Activated CD4-positive, alpha-beta memory T cell treated with anti-CD3 and anti-CD28 coated beads for 36 hours (primary cell): ENCODE measurements around the gene AHR. TPM values are rescaled to one million over a fixed set of nuclear protein-coding genes. Genes with fewer than 3 reads are reported as not detected.

Source experiments
- CTCF ChIA-PET: fragments of 350-600 bp; sonication (Branson Sonifier 250); formaldehyde crosslinking; loops from one replicate; lab custom pipeline; 2021; ENCODE audit warnings: antibody characterized with exemption, inconsistent platforms; lab: Charles Lee
- POLR2A ChIA-PET: fragments of 350-600 bp; sonication (Branson Sonifier 250); formaldehyde crosslinking; loops from one replicate; lab custom pipeline; 2021; ENCODE audit warnings: antibody characterized with exemption; lab: Charles Lee
- DNase-seq: peaks from one replicate; pipeline ENCODE4 v3.0.0-alpha.2; 2020
- H3K27ac Mint-ChIP-seq: one replicate; pipeline ENCODE4 v1.8.0; 2021; ENCODE audit warnings: mixed read lengths
- H3K27me3 Mint-ChIP-seq: one replicate; pipeline ENCODE4 v1.8.0; 2021; ENCODE audit warnings: mixed read lengths
- H3K36me3 Mint-ChIP-seq: one replicate; pipeline ENCODE4 v1.8.0; 2021; ENCODE audit warnings: mixed read lengths
- H3K4me1 Mint-ChIP-seq: one replicate; pipeline ENCODE4 v1.8.0; 2021; ENCODE audit warnings: low read depth, mixed read lengths
- H3K4me3 Mint-ChIP-seq: one replicate; pipeline ENCODE4 v1.8.0; 2021; ENCODE audit warnings: mild to moderate bottlenecking, mixed read lengths
- H3K9me3 Mint-ChIP-seq: one replicate; pipeline ENCODE4 v1.8.0; 2021; ENCODE audit warnings: mixed read lengths
- intact Hi-C: fragments of 100-400 bp; cut with micrococcal nuclease; formaldehyde crosslinking; loops from one replicate; pipeline ENCODE4 v1.15.1; 2023
- total RNA-seq, 2 experiments: library from RNA; stranded (reverse); gene quantifications; one replicate each; pipeline ENCODE4 v1.2.3, GENCODE V29; 2021

The AHR gene
- total RNA-seq, 2 experiments from 2014 or later, result 40.9 to 43.3 TPM

- intact Hi-C loops, result loop anchor here (5.0 kb wide), 1 partner anchor 212 kb away; no protein-coding TSS in a partner anchor
- peaks cover 44% of the 10 kb centered on the region for H3K4me1 Mint-ChIP-seq
- peaks cover 19% of the 10 kb centered on the region for H3K36me3 Mint-ChIP-seq
- DNase-seq, result no peak
- POLR2A ChIA-PET, result no interaction called here
- H3K27ac Mint-ChIP-seq, result no peak overlapping the region
- CTCF ChIA-PET, result interaction anchor here (1.3 kb wide), 1 partner anchor 12 kb away, joined by 3 read pairs; no protein-coding TSS in a partner anchor
- no peak overlapping the region for H3K4me3 Mint-ChIP-seq
- no peaks in the 10 kb centered on the region for H3K27me3 Mint-ChIP-seq
- H3K9me3 Mint-ChIP-seq, result no peaks in the 10 kb centered on the region
These were observed 21.6 kb downstream of the AHR start for GRCh38 chr7:17320102-17320497.

GRCh38 chr7:17320657-17321056, 22.2 kb downstream of the AHR start:
- H3K4me3 Mint-ChIP-seq, result no peak overlapping the region
- POLR2A ChIA-PET, result no interaction called here
- H3K36me3 Mint-ChIP-seq, result peaks cover 25% of the 10 kb centered on the region
- no peak for DNase-seq
- intact Hi-C loops, result loop anchor here (5.0 kb wide), 1 partner anchor 212 kb away; no protein-coding TSS in a partner anchor
- H3K27me3 Mint-ChIP-seq, result no peaks in the 10 kb centered on the region
- CTCF ChIA-PET, result no interaction called here
- peaks cover 42% of the 10 kb centered on the region for H3K4me1 Mint-ChIP-seq
- no peak overlapping the region for H3K27ac Mint-ChIP-seq
- no peaks in the 10 kb centered on the region for H3K9me3 Mint-ChIP-seq

- intact Hi-C loops, result no loop called here
- no peak for DNase-seq
- H3K27me3 Mint-ChIP-seq, result no peaks in the 10 kb centered on the region
- H3K4me1 Mint-ChIP-seq, result peaks cover 16% of the 10 kb centered on the region
- CTCF ChIA-PET, result no interaction called here
- peaks cover 31% of the 10 kb centered on the region for H3K36me3 Mint-ChIP-seq
- H3K9me3 Mint-ChIP-seq, result no peaks in the 10 kb centered on the region
- H3K27ac Mint-ChIP-seq, result no peak overlapping the region
- no peak overlapping the region for H3K4me3 Mint-ChIP-seq
- POLR2A ChIA-PET, result no interaction called here
These were observed 26.9 kb downstream of the AHR start for GRCh38 chr7:17325364-17325763.

- ChIA-PET POLR2A (no interaction called here), CTCF (no interaction called here)
- no peaks in the 10 kb centered on the region for H3K9me3 Mint-ChIP-seq
- DNase-seq, result no peak
- intact Hi-C loops, result no loop called here
- H3K4me3 Mint-ChIP-seq, result no peak overlapping the region
- H3K36me3 Mint-ChIP-seq, result peaks cover 38% of the 10 kb centered on the region
- no peak overlapping the region for H3K27ac Mint-ChIP-seq
- no peaks in the 10 kb centered on the region for H3K27me3 Mint-ChIP-seq
- peaks cover 6% of the 10 kb centered on the region for H3K4me1 Mint-ChIP-seq
These were observed 27.9 kb downstream of the AHR start for GRCh38 chr7:17326378-17326777.

GRCh38 chr7:17328641-17329040, 30.2 kb downstream of the AHR start:
- peaks cover 45% of the 10 kb centered on the region for H3K36me3 Mint-ChIP-seq
- no peak overlapping the region for H3K27ac Mint-ChIP-seq
- H3K4me3 Mint-ChIP-seq, result no peak overlapping the region
- no peaks in the 10 kb centered on the region for H3K9me3 Mint-ChIP-seq
- POLR2A ChIA-PET, result no interaction called here
- H3K27me3 Mint-ChIP-seq, result no peaks in the 10 kb centered on the region
- H3K4me1 Mint-ChIP-seq, result peaks cover 4% of the 10 kb centered on the region
- CTCF ChIA-PET, result no interaction called here
- intact Hi-C loops, result no loop called here
- no peak for DNase-seq

- Mint-ChIP-seq H3K27me3 (no peaks in the 10 kb centered on the region), H3K9me3 (no peaks in the 10 kb centered on the region), H3K4me1 (peaks cover 4% of the 10 kb centered on the region), H3K27ac (no peak overlapping the region), H3K36me3 (peaks cover 48% of the 10 kb centered on the region), H3K4me3 (no peak overlapping the region)
- no peak for DNase-seq
- intact Hi-C loops, result no loop called here
- ChIA-PET CTCF (interaction anchor here (1.0 kb wide), 1 partner anchor 28 kb away, joined by 3 read pairs; no protein-coding TSS in a partner anchor), POLR2A (no interaction called here)
These were observed 31.0 kb downstream of the AHR start for GRCh38 chr7:17329440-17329839.

- ChIA-PET POLR2A (no interaction called here), CTCF (interaction anchor here (1.6 kb wide), 1 partner anchor 29 kb away, joined by 4 read pairs; no protein-coding TSS in a partner anchor)
- H3K4me1 Mint-ChIP-seq, result peaks cover 2% of the 10 kb centered on the region
- peaks cover 51% of the 10 kb centered on the region for H3K36me3 Mint-ChIP-seq
- DNase-seq, result no peak
- no peaks in the 10 kb centered on the region for H3K27me3 Mint-ChIP-seq
- intact Hi-C loops, result no loop called here
- no peak overlapping the region for H3K4me3 Mint-ChIP-seq
- no peaks in the 10 kb centered on the region for H3K9me3 Mint-ChIP-seq
- H3K27ac Mint-ChIP-seq, result no peak overlapping the region
These were observed 33.5 kb downstream of the AHR start for GRCh38 chr7:17331891-17332501.

- H3K9me3 Mint-ChIP-seq, result no peaks in the 10 kb centered on the region
- no peak overlapping the region for H3K4me3 Mint-ChIP-seq
- H3K27ac Mint-ChIP-seq, result no peak overlapping the region
- intact Hi-C loops, result no loop called here
- H3K27me3 Mint-ChIP-seq, result no peaks in the 10 kb centered on the region
- peaks cover under 1% of the 10 kb centered on the region for H3K4me1 Mint-ChIP-seq
- CTCF ChIA-PET, result interaction anchor here (1.2 kb wide), 1 partner anchor 26 kb away, joined by 3 read pairs; no protein-coding TSS in a partner anchor
- DNase-seq, result no peak
- H3K36me3 Mint-ChIP-seq, result peaks cover 51% of the 10 kb centered on the region
- POLR2A ChIA-PET, result no interaction called here
These were observed 34.8 kb downstream of the AHR start for GRCh38 chr7:17333221-17333620.

GRCh38 chr7:17336168-17336567, 37.7 kb downstream of the AHR start:
- Mint-ChIP-seq H3K27me3 (no peaks in the 10 kb centered on the region), H3K36me3 (peaks cover 50% of the 10 kb centered on the region), H3K4me3 (no peak overlapping the region), H3K27ac (no peak overlapping the region), H3K9me3 (no peaks in the 10 kb centered on the region), H3K4me1 (peaks cover 11% of the 10 kb centered on the region)
- POLR2A ChIA-PET, result no interaction called here
- CTCF ChIA-PET, result no interaction called here
- no peak for DNase-seq
- intact Hi-C loops, result no loop called here

GRCh38 chr7:17339139-17339538, 40.7 kb downstream of the AHR start:
- Mint-ChIP-seq H3K4me3 (no peak overlapping the region), H3K27me3 (no peaks in the 10 kb centered on the region), H3K36me3 (peaks cover 46% of the 10 kb centered on the region), H3K27ac (no peak overlapping the region), H3K9me3 (no peaks in the 10 kb centered on the region), H3K4me1 (peaks cover 16% of the 10 kb centered on the region)
- DNase-seq, result no peak
- intact Hi-C loops, result no loop called here
- ChIA-PET POLR2A (no interaction called here), CTCF (no interaction called here)

- H3K36me3 Mint-ChIP-seq, result peaks cover 44% of the 10 kb centered on the region
- H3K4me3 Mint-ChIP-seq, result no peak overlapping the region
- no peak overlapping the region for H3K27ac Mint-ChIP-seq
- H3K4me1 Mint-ChIP-seq, result peaks cover 16% of the 10 kb centered on the region
- intact Hi-C loops, result no loop called here
- H3K9me3 Mint-ChIP-seq, result no peaks in the 10 kb centered on the region
- no peaks in the 10 kb centered on the region for H3K27me3 Mint-ChIP-seq
- ChIA-PET CTCF (interaction anchor here (0.8 kb wide), 1 partner anchor 39 kb away, joined by 4 read pairs; no protein-coding TSS in a partner anchor), POLR2A (no interaction called here)
- no peak for DNase-seq
These were observed 41.5 kb downstream of the AHR start for GRCh38 chr7:17339952-17340351.

GRCh38 chr7:17340655-17341054, 42.2 kb downstream of the AHR start:
- Mint-ChIP-seq H3K27ac (no peak overlapping the region), H3K27me3 (no peaks in the 10 kb centered on the region), H3K4me3 (no peak overlapping the region), H3K36me3 (peaks cover 43% of the 10 kb centered on the region), H3K9me3 (no peaks in the 10 kb centered on the region), H3K4me1 (peaks cover 16% of the 10 kb centered on the region)
- ChIA-PET POLR2A (no interaction called here), CTCF (interaction anchor here (0.7 to 1.7 kb wide), 3 partner anchors 39 to 590 kb away, joined by 3 to 6 read pairs (median 4); no protein-coding TSS in a partner anchor)
- DNase-seq, result no peak
- intact Hi-C loops, result no loop called here

GRCh38 chr7:17342756-17343155, 44.3 kb downstream of the AHR start:
- peaks cover 37% of the 10 kb centered on the region for H3K36me3 Mint-ChIP-seq
- POLR2A ChIA-PET, result no interaction called here

More at GRCh38 chr7:17342756-17343155, 44.3 kb downstream of the AHR start:
- Mint-ChIP-seq H3K9me3 (no peaks in the 10 kb centered on the region), H3K27ac (no peak overlapping the region), H3K27me3 (no peaks in the 10 kb centered on the region), H3K4me1 (peaks cover 16% of the 10 kb centered on the region), H3K4me3 (no peak overlapping the region)
- CTCF ChIA-PET, result no interaction called here
- intact Hi-C loops, result no loop called here
- DNase-seq, result no peak
